Measurements from ENCODE around the gene VTI1B. TPM values are rescaled to one million over a fixed set of nuclear protein-coding genes. Genes with fewer than 3 reads are reported as not detected.

The VTI1B gene
- total and polyA plus RNA-seq, 4 donors, result 26.5 to 76.3 (median 28.9) TPM

- DNase-seq (ENCODE audit: low spot score), result no peak
- no peak overlapping the region for H3K9ac ChIP-seq (ENCODE audit: low read depth in 1 of 2, low read length in 2 of 2)
- H3K27ac ChIP-seq (ENCODE audit: low read depth in 1 of 2, low read length in 2 of 2), result no peak overlapping the region
- 88% methylated on average over 2 of the region's 2 CpGs for WGBS
- no peaks in the 10 kb centered on the region for H3K27me3 ChIP-seq (ENCODE audit: control insufficient read depth in 4 of 4, insufficient read depth in 4 of 4, low read length in 3 of 4)
- peaks cover 6 to 27% (median 14%) of the 10 kb centered on the region in 4 donors for H3K36me3 ChIP-seq (ENCODE audit: control insufficient read depth in 4 of 4, insufficient read depth in 3 of 4, low read depth in 1 of 4, low read length in 3 of 4)
- no peaks in the 10 kb centered on the region for H3K9me3 ChIP-seq (ENCODE audit: control insufficient read depth in 4 of 4, low read length in 3 of 4)
- no peak overlapping the region for H3K4me3 ChIP-seq (ENCODE audit: low read depth in 1 of 3, low read length in 3 of 3)
- TF ChIP-seq RXRA (IDR thresholded peaks at IDR 0.05), result no peak
- no peak for TF ChIP-seq HNF4A (conservative IDR thresholded peaks at IDR 0.05)
- TF ChIP-seq GABPA (IDR thresholded peaks at IDR 0.05 in 1 of 2, conservative IDR thresholded peaks at IDR 0.05 in 1 of 2), result no peak
- no peak for TF ChIP-seq FOXA2 (IDR thresholded peaks at IDR 0.05)
- TF ChIP-seq HNF4G (IDR thresholded peaks at IDR 0.05), result no peak
- no peak for TF ChIP-seq REST (IDR thresholded peaks at IDR 0.05)
- no peak for TF ChIP-seq TAF1 (conservative IDR thresholded peaks at IDR 0.05)
- TF ChIP-seq EGR1 (IDR thresholded peaks at IDR 0.05; ENCODE audit: low read depth in 2 of 2), result no peak
- no peak for TF ChIP-seq YY1 (IDR thresholded peaks at IDR 0.05)
- TF ChIP-seq ZBTB33 (IDR thresholded peaks at IDR 0.05), result no peak
- TF ChIP-seq JUND (IDR thresholded peaks at IDR 0.05), result no peak
- TF ChIP-seq CTCF (IDR thresholded peaks at IDR 0.05; ENCODE audit: low read depth, low read length, missing input control), result no peak
- no peak for TF ChIP-seq SP1 (IDR thresholded peaks at IDR 0.05)
- TF ChIP-seq ATF3 (IDR thresholded peaks at IDR 0.05), result no peak
- TF ChIP-seq RAD21 (IDR thresholded peaks at IDR 0.05), result no peak
- no peak for TF ChIP-seq NR2F2 (IDR thresholded peaks at IDR 0.05)
- peaks cover 0 to 3% (median under 1%) of the 10 kb centered on the region in 4 donors for H3K4me1 ChIP-seq (ENCODE audit: control insufficient read depth in 4 of 4, insufficient read depth in 4 of 4, low read length in 3 of 4)
These were observed 6.5 kb upstream of the VTI1B start for GRCh38 chr14:67680941-67681340.

GRCh38 chr14:67680121-67680602 lies 5.7 kb upstream of the VTI1B start:
- H3K36me3 ChIP-seq (ENCODE audit: control insufficient read depth in 4 of 4, insufficient read depth in 3 of 4, low read depth in 1 of 4, low read length in 3 of 4), result peaks cover 2 to 20% (median 12%) of the 10 kb centered on the region in 4 donors
- no peaks in the 10 kb centered on the region for H3K9me3 ChIP-seq (ENCODE audit: control insufficient read depth in 4 of 4, low read length in 3 of 4)
- no peak overlapping the region for H3K27ac ChIP-seq (ENCODE audit: low read depth in 1 of 2, low read length in 2 of 2)
- no peak overlapping the region for H3K9ac ChIP-seq (ENCODE audit: low read depth in 1 of 2, low read length in 2 of 2)
- no peak for DNase-seq (ENCODE audit: low spot score)
- WGBS, result 72% methylated on average over 3 of the region's 3 CpGs
- no peak overlapping the region for H3K4me3 ChIP-seq (ENCODE audit: low read depth in 1 of 3, low read length in 3 of 3)
- H3K27me3 ChIP-seq (ENCODE audit: control insufficient read depth in 4 of 4, insufficient read depth in 4 of 4, low read length in 3 of 4), result no peaks in the 10 kb centered on the region
- peaks cover 0 to 4% (median 2%) of the 10 kb centered on the region in 4 donors for H3K4me1 ChIP-seq (ENCODE audit: control insufficient read depth in 4 of 4, insufficient read depth in 4 of 4, low read length in 3 of 4)
- TF ChIP-seq NR2F2 (IDR thresholded peaks at IDR 0.05) (no peak), EGR1 (IDR thresholded peaks at IDR 0.05; ENCODE audit: low read depth in 2 of 2) (no peak), REST (IDR thresholded peaks at IDR 0.05) (no peak), JUND (IDR thresholded peaks at IDR 0.05) (no peak), RXRA (IDR thresholded peaks at IDR 0.05) (no peak), GABPA (IDR thresholded peaks at IDR 0.05 in 1 of 2, conservative IDR thresholded peaks at IDR 0.05 in 1 of 2) (no peak), CTCF (IDR thresholded peaks at IDR 0.05; ENCODE audit: low read depth, low read length, missing input control) (no peak), FOXA1 (IDR thresholded peaks at IDR 0.05) (no peak), RAD21 (IDR thresholded peaks at IDR 0.05) (no peak), MAX (IDR thresholded peaks at IDR 0.05) (no peak), FOXA2 (IDR thresholded peaks at IDR 0.05) (no peak), HNF4A (conservative IDR thresholded peaks at IDR 0.05) (no peak)
